ENCODE data around the gene RPUSD1. TPM values are rescaled to one million over a fixed set of nuclear protein-coding genes. Genes with fewer than 3 reads are reported as not detected.
A peak's percentile ranks its signal among the peaks of the same experiment; 100 is the strongest.
"Not testable (repeated sequence)": the region's sequence is repeated elsewhere in the genome, so short reads cannot be mapped to it uniquely, and the experiment has no call there.

The RPUSD1 gene
- total RNA-seq, 1 experiment from 2014 or later: 63.4 TPM

- no peaks in the 10 kb centered on the region for H3K27me3 ChIP-seq (ENCODE audit: control insufficient read depth, insufficient read depth, low read length)
- DNase-seq: peak; percentile 97
- H3K36me3 ChIP-seq (replicated peaks; ENCODE audit: control insufficient read depth, insufficient read depth, low read length): peaks cover 11% of the 10 kb centered on the region
- H3K4me3 ChIP-seq (ENCODE audit: insufficient read depth, low read depth, low read length): no peak overlapping the region
Measured at GRCh38 chr16:785563-786535, 2.3 kb downstream of the RPUSD1 start.

- no peak overlapping the region for H3K4me3 ChIP-seq (ENCODE audit: insufficient read depth, low read depth, low read length)
- no peak for DNase-seq
- peaks cover 3% of the 10 kb centered on the region; the same call in 1 of the 2 replicates for H3K36me3 ChIP-seq (replicated peaks; ENCODE audit: control insufficient read depth, insufficient read depth, low read length)
- no peaks in the 10 kb centered on the region for H3K27me3 ChIP-seq (ENCODE audit: control insufficient read depth, insufficient read depth, low read length)
Measured at GRCh38 chr16:784431-784830, 3.8 kb downstream of the RPUSD1 start.

- Histone ChIP-seq H3K4me3 (ENCODE audit: insufficient read depth, low read depth, low read length) (no peak overlapping the region), H3K27me3 (ENCODE audit: control insufficient read depth, insufficient read depth, low read length) (no peaks in the 10 kb centered on the region), H3K36me3 (replicated peaks; ENCODE audit: control insufficient read depth, insufficient read depth, low read length) (peaks cover 3% of the 10 kb centered on the region; the same call in 1 of the 2 replicates)
- no peak for DNase-seq
Measured at GRCh38 chr16:783404-784161, 4.6 kb downstream of the RPUSD1 start.

- peak; percentile 76 for DNase-seq
- peaks cover 3% of the 10 kb centered on the region; the same call in 1 of the 2 replicates for H3K36me3 ChIP-seq (replicated peaks; ENCODE audit: control insufficient read depth, insufficient read depth, low read length)
- H3K27me3 ChIP-seq (ENCODE audit: control insufficient read depth, insufficient read depth, low read length): no peaks in the 10 kb centered on the region
- H3K4me3 ChIP-seq (ENCODE audit: insufficient read depth, low read depth, low read length): no peak overlapping the region
Measured at GRCh38 chr16:782766-783403, 5.3 kb downstream of the RPUSD1 start.

- Histone ChIP-seq H3K4me3 (ENCODE audit: insufficient read depth, low read depth, low read length) (no peak overlapping the region), H3K27me3 (ENCODE audit: control insufficient read depth, insufficient read depth, low read length) (no peaks in the 10 kb centered on the region), H3K36me3 (replicated peaks; ENCODE audit: control insufficient read depth, insufficient read depth, low read length) (peaks cover 3% of the 10 kb centered on the region; the same call in 1 of the 2 replicates)
- peak; percentile 76 for DNase-seq
Measured at GRCh38 chr16:782258-782657, 5.9 kb downstream of the RPUSD1 start.

GRCh38 chr16:781346-782010 lies 6.7 kb downstream of the RPUSD1 start:
- Histone ChIP-seq H3K36me3 (replicated peaks; ENCODE audit: control insufficient read depth, insufficient read depth, low read length) (peaks cover 2% of the 10 kb centered on the region; the same call in 1 of the 2 replicates), H3K4me3 (ENCODE audit: insufficient read depth, low read depth, low read length) (no peak overlapping the region), H3K27me3 (ENCODE audit: control insufficient read depth, insufficient read depth, low read length) (no peaks in the 10 kb centered on the region)
- DNase-seq: no peak

GRCh38 chr16:780296-780695 lies 7.9 kb downstream of the RPUSD1 start:
- Histone ChIP-seq H3K27me3 (ENCODE audit: control insufficient read depth, insufficient read depth, low read length) (no peaks in the 10 kb centered on the region), H3K36me3 (replicated peaks; ENCODE audit: control insufficient read depth, insufficient read depth, low read length) (no peaks in the 10 kb centered on the region), H3K4me3 (ENCODE audit: insufficient read depth, low read depth, low read length) (no peak overlapping the region)
- no peak for DNase-seq

GRCh38 chr16:779561-779960 lies 8.6 kb downstream of the RPUSD1 start:
- H3K4me3 ChIP-seq (ENCODE audit: insufficient read depth, low read depth, low read length): no peak overlapping the region
- no peak for DNase-seq
- no peaks in the 10 kb centered on the region for H3K27me3 ChIP-seq (ENCODE audit: control insufficient read depth, insufficient read depth, low read length)
- H3K36me3 ChIP-seq (replicated peaks; ENCODE audit: control insufficient read depth, insufficient read depth, low read length): no peaks in the 10 kb centered on the region

GRCh38 chr16:778909-779527 lies 9.2 kb downstream of the RPUSD1 start:
- no peak overlapping the region for H3K4me3 ChIP-seq (ENCODE audit: insufficient read depth, low read depth, low read length)
- H3K27me3 ChIP-seq (ENCODE audit: control insufficient read depth, insufficient read depth, low read length): no peaks in the 10 kb centered on the region
- H3K36me3 ChIP-seq (replicated peaks; ENCODE audit: control insufficient read depth, insufficient read depth, low read length): no peaks in the 10 kb centered on the region
- DNase-seq: no peak

GRCh38 chr16:778447-778846 lies 9.7 kb downstream of the RPUSD1 start:
- no peak overlapping the region for H3K4me3 ChIP-seq (ENCODE audit: insufficient read depth, low read depth, low read length)
- no peaks in the 10 kb centered on the region for H3K27me3 ChIP-seq (ENCODE audit: control insufficient read depth, insufficient read depth, low read length)
- no peak for DNase-seq
- no peaks in the 10 kb centered on the region for H3K36me3 ChIP-seq (replicated peaks; ENCODE audit: control insufficient read depth, insufficient read depth, low read length)

GRCh38 chr16:777826-778225 lies 10.4 kb downstream of the RPUSD1 start:
- Histone ChIP-seq H3K27me3 (ENCODE audit: control insufficient read depth, insufficient read depth, low read length) (no peaks in the 10 kb centered on the region), H3K36me3 (replicated peaks; ENCODE audit: control insufficient read depth, insufficient read depth, low read length) (no peaks in the 10 kb centered on the region), H3K4me3 (ENCODE audit: insufficient read depth, low read depth, low read length) (no peak overlapping the region)
- no peak for DNase-seq

- Histone ChIP-seq H3K27me3 (ENCODE audit: control insufficient read depth, insufficient read depth, low read length) (no peaks in the 10 kb centered on the region), H3K36me3 (replicated peaks; ENCODE audit: control insufficient read depth, insufficient read depth, low read length) (no peaks in the 10 kb centered on the region), H3K4me3 (ENCODE audit: insufficient read depth, low read depth, low read length) (no peak overlapping the region)
- no peak for DNase-seq
Measured at GRCh38 chr16:776824-777223, 11.4 kb downstream of the RPUSD1 start.

- H3K4me3 ChIP-seq (ENCODE audit: insufficient read depth, low read depth, low read length); DNase-seq; H3K27me3 ChIP-seq (ENCODE audit: control insufficient read depth, insufficient read depth, low read length); H3K36me3 ChIP-seq (replicated peaks; ENCODE audit: control insufficient read depth, insufficient read depth, low read length): not testable (repeated sequence)
Measured at GRCh38 chr16:776298-776697, 11.9 kb downstream of the RPUSD1 start.

Data from H7 (cell line).